Central memory CD4-positive, alpha-beta T cell (primary cell): ENCODE results near the gene AUTS2.

ENCODE experiments used
- DNase-seq: peaks from one replicate; pipeline ENCODE4 v3.0.0; 2022

AUTS2 gene

DNA sequence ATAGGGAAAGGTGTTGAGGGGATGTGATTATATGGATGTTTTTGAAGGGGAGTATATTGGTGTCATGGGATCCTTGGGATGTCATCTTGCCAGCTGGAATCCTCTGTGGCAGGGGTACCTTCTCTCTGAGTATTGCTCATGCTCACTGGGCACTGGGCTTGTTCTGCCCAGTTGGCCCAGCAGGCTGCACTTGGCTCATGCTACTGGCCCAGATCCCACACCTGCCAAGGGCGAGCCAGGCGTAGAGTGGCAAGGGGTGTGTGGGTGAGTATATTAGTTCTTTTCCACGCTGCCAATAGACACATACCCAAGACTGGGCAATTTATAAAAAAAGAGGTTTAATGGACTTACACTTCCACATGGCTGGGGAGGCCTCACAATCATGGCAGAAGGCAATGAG, 311.9 kb downstream of the AUTS2 start:
- DNase-seq = no peak

DNA sequence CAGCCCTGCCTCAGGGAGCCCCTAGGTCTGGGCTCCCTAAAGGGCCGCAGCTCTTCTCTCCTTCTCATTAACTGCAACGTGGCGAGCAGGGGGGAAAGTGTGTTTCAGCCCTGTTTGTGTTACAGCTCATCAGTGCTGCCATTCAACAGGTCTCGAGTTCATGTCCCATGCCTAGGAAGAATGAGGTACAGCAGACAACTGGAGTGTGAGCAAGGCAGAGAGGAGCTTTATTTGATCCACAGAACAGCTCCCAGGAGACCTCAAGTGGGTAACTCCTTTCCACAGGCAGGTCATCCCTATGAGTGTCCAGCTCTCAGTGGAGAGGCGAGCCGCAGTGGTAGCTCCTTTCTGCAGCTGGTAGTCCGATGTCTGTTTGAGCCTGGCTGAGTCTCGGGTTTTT, 313.1 kb downstream of the AUTS2 start:
- no peak for DNase-seq

DNA sequence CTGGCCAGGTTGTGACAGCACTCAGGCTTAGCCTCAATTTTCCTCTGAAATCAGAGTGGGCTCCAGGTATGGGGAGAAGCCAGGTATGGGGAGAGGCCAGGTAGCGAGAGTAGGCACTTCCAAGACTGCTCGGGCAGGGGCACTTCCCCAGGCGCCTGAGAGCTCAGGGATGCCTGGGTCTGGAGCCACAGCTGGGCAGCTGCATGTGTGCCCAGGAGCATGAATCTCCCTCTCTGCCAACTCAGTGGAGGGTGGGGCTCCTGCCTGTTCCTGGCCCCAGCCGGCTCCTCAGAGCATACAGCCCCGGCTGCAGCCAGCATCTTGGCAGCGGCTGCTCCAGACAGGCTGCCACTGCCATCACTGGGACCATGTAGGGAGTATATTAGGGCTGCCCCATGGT, 313.9 kb downstream of the AUTS2 start:
- DNase-seq = no peak

DNA sequence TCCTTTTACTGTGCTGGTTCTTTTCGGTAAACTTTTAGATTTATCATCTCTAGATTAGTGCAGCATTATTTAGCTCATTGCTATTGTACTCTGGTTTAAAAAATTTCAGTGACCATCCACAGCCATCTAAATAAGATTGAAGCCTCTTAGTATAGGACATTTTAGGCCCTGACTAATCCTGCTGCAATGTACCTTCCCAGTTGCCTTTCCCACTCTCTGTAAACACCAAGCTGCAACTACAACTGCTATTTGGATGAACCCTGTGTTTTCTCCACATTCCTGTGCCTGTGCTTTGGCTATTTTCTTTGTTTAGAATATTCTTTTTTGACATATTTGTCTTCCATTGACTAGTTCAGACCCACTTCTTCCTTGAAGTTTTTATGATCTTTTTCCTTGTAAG, 314.6 kb downstream of the AUTS2 start:
- DNase-seq = no peak

DNA sequence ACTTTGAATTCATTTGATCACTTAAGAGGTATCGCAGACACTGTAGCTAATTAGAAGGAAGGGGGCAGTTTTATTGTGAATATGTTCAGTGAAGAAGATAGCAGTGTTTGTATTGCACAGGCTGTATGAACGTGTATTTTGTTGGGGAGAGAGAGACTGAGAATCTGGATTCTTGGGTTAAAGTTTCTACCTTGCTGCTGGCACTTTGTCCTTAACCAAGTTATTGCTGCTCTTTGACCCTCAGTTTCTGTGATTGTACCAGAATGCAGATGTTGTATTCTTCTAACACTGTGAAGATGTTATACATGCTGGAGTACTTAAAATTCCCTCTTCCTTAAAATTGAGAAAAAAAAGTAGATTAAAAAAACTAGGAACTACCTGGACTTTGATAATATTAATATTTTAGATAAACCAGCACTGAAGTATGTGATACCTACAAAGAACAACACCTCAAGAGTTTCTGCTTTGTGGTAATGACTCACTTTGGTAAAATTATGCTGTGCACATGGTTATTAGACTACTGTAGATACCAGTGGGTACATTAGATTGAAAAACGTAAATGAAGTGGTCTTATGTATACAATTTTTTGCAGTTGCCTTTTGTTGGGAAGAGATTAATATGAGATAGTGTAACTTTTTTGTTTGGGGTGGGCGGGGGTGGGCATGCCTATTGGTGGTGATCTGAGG, 321.3 kb downstream of the AUTS2 start:
- no peak for DNase-seq

DNA sequence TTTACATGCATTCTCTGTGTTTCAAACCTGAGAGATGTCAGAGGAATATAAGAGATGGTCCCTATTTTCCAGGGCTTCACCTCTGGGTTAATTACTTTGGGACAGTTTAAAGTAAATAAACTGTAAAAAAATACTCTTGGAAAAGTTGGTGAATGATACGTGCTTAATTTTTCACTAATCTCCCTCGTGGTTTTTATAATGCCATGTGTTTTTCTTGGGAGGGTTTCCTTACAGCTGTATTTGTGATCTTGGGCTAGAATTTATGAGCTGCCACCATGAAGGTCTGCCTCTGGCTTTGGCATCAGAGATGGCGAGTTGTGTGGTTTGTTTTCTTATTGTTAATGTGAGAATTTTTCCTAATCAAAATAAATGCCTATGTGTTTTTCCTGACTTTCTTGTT, 322.5 kb downstream of the AUTS2 start:
- no peak for DNase-seq

DNA sequence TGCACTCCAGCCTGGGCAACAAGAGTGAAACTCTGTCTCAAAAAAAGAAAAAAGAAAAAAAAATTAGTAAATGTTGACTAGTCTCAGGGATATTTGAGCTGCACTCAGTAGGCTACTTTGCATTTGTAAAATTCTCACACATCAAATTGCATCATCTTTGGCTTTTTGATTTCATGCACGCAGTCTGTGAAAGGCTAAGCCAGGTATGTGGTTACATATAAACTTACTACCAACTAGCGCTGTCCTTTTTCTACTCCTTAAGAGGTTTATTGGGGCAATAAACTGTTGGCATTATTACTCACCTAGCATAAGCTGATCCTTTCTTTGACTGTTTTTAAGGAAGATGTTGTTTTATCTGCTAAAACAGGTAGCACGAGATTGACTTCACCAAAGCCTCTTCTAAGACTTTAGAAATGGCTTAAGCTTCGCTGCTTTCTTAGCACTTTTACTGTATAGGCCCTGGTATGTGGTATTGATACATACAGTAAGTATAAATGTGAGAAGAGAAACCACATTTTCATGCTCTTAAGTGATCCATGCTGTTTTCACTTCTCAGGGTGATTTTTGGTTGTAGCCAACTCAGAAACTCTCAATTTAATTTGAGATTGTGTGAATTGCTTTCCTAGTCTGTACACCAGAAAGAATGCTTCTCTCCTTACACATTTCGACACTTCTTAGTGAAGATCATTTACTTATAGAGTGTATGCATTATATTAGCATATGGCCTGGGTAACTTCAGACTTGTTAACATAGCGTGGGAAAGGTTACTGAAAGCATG, 323.9 kb downstream of the AUTS2 start:
- no peak for DNase-seq

DNA sequence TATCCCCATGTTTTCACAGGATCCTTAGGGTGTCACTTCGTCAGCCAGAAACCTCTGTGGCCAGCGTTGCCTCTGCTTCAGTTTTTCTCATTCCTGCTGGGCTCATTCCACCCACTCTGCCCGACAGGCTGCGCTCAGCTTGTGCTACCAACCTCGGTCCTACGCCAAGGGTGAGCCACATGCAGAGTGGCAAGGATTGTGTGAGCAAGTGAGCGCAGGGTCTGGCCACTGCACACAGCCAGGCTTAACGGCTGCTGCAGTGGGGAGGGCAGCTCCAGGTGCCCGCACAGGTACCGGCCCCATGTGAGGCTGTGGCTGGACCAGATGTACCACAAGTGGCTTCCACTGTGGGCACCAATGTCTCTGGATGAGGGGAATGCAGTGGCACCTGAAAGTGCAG, 329.2 kb downstream of the AUTS2 start:
- DNase-seq = no peak

DNA sequence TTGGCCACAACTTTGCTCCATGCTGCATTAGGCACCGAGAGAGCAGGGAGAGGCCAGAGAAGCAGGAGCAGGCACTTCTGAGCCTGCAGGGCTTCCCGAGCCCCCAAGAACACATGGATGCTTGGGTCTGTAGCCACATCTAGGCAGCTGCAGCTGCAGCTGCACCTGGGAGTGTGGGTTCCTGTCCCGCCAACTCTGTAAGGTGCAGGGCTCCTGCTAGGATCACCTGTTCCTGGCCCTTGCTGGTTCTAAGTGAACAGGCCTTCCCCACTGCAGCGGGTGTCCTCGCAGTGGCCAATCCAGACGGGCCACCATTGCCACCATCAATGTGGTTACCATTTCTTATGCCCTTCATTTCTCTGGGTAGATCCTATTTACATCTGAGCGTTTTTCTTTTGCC, 330.3 kb downstream of the AUTS2 start:
- no peak for DNase-seq

DNA sequence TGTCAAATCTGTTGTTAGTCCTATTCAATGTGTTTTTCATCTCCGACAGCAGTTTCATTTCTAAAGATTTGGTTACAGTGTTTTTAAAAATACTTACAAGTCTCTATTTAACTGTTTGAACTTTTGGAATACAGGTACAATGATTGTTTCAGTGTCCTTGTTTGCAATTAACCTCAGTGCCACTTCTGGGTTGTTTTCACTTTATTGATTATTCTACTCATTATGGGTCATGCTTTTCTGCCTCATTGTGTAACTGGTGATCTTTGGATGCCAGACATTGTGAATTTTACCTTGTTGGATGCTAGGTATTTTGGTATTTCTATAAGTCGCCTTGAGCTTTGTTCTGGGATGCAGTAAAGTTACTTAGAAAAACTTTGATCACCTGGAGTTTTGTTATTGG, 331.3 kb downstream of the AUTS2 start:
- no peak for DNase-seq

DNA sequence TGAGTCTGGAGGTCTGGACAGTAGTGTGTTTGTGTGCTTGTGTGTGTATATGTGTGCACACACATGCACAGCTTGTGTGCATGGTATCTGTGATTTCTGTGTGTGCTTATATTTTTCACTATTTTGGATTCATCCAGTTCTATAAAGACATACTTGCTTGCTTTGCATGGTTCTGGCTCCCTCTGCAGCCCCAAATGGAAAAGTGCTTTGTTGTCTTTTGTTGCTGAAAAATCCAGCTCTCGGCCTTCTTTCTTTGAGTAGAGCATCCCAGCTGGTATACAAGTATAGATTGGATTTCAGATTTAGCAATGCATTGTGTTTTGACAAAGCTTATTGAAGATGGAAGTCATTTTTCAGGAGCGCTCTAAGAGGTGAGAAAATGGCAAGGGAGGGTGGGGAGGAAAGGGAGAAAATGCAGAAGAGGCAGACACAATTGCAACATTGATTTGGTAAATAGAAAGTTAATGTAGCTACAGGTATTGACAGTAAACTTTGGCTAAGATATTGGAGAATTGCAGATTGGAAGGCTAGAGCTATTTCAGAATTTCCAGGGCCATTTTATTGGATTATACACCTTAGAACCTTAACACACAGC, 333.9 kb downstream of the AUTS2 start:
- DNase-seq = no peak

DNA sequence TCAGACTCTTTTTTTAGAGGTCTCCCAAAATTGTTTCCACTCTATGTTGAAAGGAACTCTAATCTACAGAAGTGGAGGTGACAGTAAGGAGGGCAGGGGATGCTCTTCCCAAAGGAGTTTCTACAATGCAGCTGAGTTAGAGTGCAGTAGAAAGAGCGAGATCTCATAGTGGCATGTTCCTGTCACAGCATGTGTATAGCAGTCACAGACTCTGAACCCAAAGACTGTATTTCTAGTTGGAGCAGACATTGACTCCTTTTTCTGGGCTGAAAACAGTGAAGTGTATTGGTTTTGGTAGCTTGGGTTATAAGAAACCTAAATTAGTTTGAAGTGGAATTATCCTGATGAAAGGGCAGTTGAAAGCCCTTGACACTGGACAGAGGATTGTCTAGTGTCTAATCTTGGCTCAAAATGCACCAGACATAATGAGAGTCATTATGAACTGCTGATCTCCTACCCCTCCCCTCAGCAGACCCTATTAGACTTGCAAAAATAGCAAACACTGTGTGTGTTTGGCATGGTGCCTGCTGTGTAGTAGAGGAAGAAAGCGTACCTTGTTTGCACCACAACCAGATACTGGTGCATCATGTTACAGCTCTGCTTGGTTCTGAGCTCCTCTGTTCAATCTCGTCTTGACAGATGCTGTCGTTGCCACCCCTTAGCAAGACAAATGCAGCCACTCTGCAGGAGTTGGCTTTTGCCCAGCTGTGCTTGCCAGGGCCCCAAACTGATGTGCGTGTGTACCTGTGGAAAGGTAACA, 336.0 kb downstream of the AUTS2 start:
- no peak for DNase-seq

DNA sequence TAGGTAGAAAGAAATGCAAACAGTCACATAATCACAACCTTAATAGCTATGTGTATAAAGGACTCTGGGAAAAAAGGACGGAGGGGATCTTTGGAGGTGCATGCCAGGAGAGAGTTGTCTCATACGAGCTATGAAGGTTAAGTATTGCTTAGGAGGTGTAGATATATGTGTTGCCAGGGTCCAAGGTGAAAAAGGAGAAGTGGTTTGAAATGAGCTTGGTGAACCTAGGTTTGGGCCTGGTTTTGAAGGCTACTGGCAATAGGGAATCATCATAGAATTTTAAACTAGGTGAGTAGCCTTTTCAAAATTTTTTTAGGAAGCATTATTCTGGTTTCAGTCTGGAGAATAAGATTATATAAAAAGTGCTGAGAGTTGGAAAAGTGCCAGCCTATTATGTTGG, 336.8 kb downstream of the AUTS2 start:
- DNase-seq = no peak

DNA sequence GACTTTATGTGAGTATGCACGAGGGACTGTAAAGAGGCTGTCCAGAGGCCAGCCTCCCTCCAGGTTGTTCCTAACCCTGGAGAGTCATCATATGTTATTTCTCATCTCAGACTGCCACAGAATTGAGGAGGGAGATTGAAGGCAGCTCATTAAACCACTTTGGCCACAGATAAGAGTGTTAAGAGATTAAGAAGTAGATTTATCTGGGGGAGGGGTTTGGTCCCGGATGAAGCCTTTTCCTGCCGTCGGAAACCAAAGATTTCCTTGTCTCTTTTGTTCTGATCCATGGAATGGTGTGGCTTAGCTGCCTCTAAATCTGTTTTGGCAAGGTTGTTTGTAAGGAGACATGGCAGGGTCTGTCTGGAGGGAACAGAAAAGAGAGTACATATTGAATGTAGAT, 338.8 kb downstream of the AUTS2 start:
- no peak for DNase-seq

DNA sequence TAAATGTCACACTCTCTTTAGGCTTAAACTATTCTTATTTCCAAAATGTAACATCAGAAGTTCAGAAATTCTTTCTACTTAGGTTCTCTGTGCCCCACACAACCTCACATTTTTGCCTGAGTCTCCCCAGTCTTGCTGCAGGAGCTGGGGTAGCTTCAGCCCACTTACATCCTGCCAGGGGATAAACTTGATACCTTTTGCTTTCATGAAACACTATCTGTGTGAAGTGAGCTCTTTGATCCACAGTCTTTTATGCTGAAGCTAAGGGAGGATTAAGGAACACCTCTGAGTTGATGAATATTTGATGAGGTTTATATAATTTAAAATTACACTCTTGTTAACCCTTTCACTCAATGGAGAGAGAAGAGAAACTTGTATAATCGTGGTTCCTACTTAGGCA, 341.0 kb downstream of the AUTS2 start:
- DNase-seq = no peak

DNA sequence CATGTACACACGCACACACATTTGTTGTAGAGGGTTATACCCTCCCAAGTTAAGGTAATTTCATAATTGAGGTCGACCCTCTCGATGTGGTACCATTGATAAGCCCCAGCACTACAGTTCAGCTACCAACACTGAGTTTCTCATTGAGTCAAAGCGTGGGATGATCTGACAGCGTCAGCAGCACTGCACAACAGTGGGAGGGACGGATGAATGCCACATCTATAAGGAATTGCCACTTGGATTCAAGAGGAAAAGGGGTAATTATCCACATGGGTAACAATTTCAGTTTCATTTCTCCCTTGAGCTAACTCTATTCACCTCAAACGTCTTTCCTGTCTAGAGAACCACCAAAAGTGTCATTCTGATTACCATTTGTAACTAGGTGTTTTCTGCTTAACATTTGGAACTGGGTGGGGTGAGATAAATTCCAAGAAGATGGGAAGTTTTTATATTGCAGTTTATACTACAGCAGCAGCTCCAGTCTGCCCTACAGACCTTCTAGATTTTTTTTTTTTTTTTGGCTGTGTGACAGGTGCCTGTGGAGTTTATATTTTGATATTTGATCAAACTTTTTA, 342.9 kb downstream of the AUTS2 start:
- DNase-seq = no peak

DNA sequence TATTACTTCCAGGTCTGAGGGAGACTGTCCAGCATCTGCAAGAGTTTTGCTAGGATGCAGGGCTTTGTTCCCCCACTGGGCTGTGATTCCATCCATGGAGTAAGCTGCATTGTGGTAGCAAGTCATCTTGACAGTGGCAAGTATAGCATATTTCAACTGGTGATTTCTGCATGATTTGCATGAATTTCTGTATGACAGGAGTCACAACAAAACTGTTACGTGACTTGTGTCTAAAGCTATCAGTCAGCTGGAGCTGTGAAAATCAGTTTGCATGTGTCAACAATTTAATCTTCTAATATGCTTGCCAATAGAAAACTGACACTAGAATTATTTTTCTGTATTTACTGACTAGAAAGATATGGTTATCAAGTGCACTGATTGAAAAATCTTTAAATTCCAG, 344.3 kb downstream of the AUTS2 start:
- DNase-seq = no peak

DNA sequence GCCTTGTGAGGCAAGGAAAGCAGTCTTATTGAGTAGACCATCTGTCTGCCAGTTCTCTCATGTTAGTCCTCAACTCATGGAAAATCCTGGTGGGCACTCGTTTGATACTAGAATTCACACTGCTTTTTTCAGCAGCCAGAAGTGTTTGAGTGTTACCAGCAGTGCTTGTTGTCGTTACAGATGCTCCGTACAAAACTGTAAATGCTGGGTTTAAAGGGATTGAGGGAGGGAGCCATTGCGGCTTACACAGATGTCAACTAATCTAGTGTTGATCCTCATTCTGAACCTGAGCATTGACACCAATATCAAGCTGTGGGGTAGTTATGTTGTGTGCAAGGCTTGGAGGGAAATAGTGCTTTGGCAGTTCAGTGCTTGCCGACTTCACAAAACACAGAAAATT, 348.6 kb downstream of the AUTS2 start:
- no peak for DNase-seq

DNA sequence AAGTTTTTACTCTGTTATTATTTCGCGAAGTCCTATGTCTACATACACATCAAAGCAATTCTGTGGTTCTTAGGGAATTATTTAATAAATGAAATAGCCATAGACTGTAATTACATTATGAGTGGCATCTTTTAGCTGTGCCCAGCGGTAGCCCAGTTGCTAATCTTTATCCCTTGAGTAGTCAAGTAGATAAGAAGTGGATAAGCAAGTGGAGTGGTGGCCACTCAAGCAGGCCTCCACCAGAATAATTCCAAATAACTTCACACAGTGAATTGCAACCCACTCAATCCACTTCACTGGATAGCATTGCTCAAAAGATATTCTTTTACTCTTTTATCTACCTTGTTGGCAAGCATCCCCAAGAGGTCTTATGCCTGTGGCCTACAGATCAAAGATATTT, 349.7 kb downstream of the AUTS2 start:
- no peak for DNase-seq

DNA sequence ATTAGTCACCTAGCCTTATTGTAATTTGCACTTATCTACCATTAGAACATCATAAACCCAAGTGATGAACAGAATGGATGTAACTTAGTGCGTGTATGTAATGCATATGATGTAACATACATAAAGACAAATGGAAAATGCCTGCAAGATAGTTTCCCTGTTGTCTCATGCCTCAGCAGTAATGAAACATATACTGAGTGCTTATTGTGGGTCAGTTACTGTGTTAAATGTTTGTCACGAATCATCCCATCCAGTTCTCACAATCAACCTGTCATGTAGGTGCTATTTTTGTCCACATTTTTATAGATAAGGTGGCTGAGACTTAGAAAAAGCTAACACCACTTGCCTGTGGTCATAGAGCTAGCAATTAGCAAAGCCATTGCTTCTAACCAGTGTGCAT, 350.8 kb downstream of the AUTS2 start:
- DNase-seq = no peak

DNA sequence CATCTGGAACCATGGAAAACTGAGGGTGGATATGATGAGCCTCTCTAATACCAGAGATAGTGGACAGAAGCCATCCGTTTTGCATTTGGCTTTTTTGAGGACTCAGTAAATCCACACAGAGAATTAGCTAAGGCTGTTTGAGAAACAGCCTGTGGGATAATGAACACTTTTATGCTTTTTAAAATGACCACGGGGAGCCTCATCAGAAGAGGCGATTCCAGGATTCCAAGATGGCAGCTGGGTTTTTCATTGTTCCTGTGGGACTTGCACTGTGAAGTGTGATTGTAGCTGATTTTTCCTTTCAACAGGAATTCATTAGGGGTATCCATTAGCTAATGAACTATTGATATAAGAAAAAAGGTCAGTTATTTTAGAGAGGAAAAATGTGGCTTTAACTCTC, 353.2 kb downstream of the AUTS2 start:
- no peak for DNase-seq

DNA sequence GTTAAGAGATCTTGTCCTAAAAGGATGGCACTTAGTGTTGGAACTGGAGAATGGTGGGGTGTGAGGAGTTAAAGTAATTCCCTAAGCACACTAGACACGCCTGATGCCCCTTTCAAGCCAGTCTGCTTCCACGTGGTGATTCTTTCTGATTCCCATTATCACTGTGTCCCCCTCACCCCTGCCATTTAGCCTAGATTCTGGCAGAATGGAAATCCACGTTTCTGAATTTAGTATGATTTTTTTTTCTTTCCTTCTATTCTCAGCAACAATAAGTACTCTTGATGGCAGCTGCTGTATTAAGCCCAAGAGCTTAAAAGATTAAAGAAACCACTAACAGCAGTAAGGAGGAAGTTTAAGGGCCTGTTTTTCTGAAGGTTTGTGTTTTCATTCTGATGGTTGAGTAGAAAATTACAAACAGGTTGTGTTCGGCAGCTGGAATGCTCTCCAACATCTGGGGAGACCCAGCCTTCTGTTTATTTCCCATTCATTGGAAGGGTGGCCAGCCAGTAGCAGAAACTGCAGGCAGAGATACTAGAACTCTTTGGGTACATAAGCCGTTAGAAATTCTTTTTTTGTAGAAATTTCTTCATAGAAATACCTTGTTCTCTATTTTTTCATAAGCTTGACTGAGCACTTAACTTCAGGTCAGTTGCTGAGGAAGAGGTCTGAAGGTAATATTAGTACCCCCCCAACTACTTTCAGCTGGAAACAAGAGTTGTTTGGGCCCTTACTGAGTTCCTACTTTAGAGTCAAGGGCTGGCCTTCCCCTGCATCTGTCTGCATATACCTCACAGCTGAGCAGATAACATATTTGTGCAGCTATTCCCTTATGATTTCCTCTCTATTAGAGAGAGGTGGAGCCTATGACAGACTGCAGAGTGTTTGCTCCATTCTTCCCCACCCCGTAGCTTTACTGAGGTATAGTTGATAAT, 355.1 kb downstream of the AUTS2 start:
- no peak for DNase-seq
